HuH-7.5 (cell line): ENCODE data around the gene OR52D1.

Experiments used
- DNase-seq: peaks from one replicate; pipeline ENCODE4 v3.0.0; 2011; ENCODE audit warnings: low spot score

The OR52D1 gene

DNA sequence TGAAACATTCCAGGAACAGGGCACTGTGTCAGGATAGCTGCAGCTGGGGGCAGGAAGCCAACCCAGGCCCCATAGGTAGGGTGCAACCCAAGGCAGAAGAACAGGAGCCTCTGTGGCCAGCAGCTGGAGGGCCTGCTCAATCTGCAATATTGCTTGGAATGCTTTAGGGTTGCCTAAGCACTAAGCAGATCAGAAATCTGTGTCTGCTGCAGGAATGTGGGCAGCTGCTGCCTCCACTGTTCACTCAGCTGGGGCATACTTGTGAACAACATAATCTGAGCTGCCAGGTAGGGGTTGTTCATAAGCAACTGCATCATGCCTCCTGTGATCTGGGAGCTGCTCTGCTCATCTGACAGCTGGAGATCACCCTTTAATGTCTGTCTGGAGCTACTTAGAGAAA lies 26.4 kb downstream of the OR52D1 start:
- no peak for DNase-seq

DNA sequence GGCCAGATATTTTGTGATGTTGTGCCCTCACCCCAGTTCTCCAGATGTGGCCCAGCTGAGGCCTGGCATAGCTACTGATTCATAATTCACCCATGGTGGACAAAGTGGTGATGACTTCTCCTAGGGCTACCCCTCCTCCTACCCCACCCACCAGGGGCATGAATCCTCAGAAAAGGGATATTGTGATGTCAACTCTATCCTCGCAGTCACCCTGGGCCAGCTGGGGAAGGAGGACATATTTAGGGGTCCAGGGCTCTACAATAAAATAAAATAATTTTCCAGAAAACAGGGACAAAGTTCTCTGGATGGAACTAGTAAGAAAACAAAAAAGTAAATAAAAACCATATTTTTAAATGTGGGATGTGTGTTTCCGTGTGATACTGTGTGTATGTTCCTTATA lies 28.1 kb downstream of the OR52D1 start, which contains the start of gene UBQLNL:
Gene UBQLNL (minus strand): TSS at position 101 of the 400 bp plus-strand sequence. CDS start 258 bp downstream, outside the sequence.
- no peak for DNase-seq

DNA sequence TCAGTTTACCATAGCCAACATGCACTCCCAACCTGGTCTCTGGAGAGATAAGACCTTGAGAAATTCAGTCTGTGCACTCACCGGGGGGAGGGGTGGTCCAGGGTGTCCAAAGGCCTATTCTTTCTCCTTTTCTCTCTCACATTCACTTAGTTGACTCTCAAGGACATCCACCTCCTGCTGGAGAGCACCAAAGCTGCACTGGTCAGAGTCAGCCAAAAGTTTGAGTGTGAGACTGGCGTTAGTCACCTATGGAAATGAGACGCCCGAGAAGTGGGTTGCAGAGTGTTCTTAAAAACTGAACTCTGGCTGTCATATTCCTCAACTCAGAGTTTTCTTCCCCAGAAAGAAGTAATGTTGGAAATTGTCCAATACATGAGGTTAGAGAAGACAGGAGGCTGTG lies 33.1 kb downstream of the OR52D1 start:
- no peak for DNase-seq

DNA sequence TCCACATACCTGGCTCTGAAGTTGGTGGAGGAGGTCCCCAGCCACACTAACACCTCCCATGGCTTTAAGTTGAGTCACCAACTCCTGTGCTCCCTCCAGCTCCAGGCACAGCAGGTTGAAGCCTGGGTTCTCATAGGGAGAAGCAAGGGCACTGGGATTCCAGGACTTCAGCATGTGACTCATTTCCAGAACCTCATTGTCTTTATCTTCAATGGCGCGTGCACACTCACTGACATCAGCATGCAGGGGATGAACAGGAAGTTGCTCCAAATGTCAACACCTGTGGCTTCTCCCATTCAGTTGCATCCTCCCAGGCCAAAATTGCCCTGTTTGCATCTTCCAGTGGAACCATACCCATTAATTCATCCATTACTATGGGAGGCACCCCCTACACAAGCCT lies 33.8 kb downstream of the OR52D1 start:
- DNase-seq = no peak

DNA sequence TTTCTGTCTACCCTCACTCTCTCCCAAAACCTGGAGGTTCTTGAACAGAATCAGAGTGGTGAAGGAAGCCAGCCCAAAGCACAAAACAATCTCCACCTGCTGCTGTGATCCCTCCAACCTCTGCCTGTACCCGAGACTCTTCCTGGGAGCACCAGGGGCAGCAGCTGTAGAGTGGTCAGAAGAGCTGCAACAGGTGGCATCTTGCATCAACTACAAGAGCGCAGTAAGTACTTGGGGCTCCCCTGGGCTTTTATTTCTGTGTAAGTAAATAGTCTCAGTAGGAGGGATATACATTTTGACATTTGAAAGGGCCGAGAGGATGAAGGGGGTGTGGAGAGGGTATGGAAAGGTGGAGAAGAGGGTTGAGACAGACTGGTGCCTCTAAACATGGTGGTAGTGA lies 36.3 kb downstream of the OR52D1 start:
- DNase-seq = no peak

- DNase-seq = no peak
Measured at GRCh38 chr11:5527716-5528115, 39.2 kb downstream of the OR52D1 start.

- DNase-seq = no peak
Measured at GRCh38 chr11:5528495-5528894, 40.0 kb downstream of the OR52D1 start.

DNA sequence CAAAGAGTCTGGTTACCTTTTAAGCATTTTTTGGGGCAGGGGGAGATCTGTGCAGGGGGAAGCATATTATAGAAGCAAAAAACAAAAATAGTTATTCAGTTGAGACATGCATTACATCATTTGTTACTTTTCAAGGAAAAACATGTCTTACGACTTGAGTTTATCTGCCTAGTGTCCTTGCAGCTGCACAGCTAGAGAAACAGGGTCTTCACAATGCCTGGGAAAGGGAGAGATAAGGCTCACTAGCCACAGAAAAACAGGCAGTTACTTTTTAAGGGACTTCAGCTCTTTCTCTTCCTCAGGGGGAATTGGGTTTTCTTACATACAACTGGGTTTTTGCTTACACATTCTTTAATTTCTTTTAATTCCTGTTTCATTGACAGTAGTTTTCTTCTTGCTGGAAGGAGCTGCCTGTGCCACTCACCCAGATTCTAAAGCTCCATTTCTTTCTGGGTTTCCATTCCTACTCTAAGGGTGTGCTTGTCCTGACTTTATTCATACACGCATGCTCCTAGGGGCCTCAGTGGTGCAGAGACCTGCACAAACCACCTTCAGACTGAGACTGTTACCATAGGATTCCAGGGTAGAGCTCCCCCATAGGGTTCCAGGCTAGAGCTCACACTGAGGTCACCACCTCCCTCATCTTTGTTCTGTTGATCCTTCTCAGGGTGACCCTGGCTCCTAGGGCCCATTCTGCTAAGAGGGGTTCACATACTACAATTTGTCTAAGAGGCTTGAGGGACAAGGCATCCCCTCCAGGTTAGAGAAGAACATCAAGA lies 42.8 kb downstream of the OR52D1 start:
- no peak for DNase-seq

- DNase-seq = no peak
Measured at GRCh38 chr11:5534046-5534445, 45.6 kb downstream of the OR52D1 start.

DNA sequence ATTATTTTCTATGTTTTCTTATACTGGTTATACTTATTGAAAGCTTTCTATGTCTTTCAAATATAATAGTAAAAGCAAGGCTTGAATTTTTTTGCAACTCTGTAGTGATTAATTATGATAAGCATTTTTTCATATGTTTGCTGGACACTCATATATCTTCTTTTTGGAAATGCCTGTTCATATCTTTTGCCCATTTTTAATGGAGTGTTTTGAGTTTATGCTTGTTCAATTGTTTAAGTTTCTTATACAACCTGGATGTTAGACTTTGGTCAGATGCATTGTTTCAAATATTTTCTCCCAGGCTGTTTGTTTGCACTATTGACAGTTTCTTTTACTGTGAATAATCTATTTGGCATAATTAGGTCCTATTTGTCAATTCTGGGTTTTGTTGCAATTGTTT lies 48.0 kb downstream of the OR52D1 start:
- DNase-seq = no peak
